ENCODE measurements around the gene ADORA2A.
A peak's percentile ranks its signal among the peaks of the same experiment; 100 is the strongest.

ADORA2A gene

DNA sequence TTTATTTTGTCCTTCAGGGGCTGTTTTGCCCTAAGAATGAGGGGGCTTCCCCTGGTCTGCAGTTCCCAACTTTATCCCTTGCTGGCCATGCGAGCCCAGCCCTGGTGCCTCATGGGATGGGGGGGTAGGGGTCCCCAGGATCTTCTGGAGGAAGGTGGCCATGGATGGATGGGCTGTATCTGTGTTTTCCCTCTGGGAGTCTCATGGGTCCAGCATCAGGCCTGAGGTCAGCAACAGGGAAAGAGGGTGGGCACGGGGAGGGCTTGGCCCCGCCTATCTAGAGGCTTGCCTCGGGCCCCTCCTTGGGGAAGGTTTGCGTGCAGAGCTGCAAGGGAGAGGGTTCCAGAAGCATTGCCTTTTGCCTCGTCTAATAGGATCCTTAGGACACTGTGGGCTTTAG lies 10.8 kb upstream of the ADORA2A start:
- TF ChIP-seq GABPA (IDR thresholded peaks at IDR 0.05; ENCODE audit: low read depth) (no peak), SPI1 (IDR thresholded peaks at IDR 0.05; ENCODE audit: borderline replicate concordance, low read depth) (no peak)
- TF ChIP-seq, protein P1, sequence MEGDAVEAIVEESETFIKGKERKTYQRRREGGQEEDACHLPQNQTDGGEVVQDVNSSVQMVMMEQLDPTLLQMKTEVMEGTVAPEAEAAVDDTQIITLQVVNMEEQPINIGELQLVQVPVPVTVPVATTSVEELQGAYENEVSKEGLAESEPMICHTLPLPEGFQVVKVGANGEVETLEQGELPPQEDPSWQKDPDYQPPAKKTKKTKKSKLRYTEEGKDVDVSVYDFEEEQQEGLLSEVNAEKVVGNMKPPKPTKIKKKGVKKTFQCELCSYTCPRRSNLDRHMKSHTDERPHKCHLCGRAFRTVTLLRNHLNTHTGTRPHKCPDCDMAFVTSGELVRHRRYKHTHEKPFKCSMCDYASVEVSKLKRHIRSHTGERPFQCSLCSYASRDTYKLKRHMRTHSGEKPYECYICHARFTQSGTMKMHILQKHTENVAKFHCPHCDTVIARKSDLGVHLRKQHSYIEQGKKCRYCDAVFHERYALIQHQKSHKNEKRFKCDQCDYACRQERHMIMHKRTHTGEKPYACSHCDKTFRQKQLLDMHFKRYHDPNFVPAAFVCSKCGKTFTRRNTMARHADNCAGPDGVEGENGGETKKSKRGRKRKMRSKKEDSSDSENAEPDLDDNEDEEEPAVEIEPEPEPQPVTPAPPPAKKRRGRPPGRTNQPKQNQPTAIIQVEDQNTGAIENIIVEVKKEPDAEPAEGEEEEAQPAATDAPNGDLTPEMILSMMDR (IDR thresholded peaks at IDR 0.05; ENCODE audit: insufficient read depth, low read length), result no peak
- TF ChIP-seq, protein P2, sequence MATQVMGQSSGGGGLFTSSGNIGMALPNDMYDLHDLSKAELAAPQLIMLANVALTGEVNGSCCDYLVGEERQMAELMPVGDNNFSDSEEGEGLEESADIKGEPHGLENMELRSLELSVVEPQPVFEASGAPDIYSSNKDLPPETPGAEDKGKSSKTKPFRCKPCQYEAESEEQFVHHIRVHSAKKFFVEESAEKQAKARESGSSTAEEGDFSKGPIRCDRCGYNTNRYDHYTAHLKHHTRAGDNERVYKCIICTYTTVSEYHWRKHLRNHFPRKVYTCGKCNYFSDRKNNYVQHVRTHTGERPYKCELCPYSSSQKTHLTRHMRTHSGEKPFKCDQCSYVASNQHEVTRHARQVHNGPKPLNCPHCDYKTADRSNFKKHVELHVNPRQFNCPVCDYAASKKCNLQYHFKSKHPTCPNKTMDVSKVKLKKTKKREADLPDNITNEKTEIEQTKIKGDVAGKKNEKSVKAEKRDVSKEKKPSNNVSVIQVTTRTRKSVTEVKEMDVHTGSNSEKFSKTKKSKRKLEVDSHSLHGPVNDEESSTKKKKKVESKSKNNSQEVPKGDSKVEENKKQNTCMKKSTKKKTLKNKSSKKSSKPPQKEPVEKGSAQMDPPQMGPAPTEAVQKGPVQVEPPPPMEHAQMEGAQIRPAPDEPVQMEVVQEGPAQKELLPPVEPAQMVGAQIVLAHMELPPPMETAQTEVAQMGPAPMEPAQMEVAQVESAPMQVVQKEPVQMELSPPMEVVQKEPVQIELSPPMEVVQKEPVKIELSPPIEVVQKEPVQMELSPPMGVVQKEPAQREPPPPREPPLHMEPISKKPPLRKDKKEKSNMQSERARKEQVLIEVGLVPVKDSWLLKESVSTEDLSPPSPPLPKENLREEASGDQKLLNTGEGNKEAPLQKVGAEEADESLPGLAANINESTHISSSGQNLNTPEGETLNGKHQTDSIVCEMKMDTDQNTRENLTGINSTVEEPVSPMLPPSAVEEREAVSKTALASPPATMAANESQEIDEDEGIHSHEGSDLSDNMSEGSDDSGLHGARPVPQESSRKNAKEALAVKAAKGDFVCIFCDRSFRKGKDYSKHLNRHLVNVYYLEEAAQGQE (IDR thresholded peaks at IDR 0.05; ENCODE audit: insufficient replicate concordance, low read depth), result no peak
- H3K27ac ChIP-seq (replicated peaks), result no peak overlapping the region
- no peak overlapping the region for H3K4me3 ChIP-seq (replicated peaks; ENCODE audit: insufficient read depth, low read length)
- H3K27me3 ChIP-seq (ENCODE audit: insufficient read depth, poor library complexity, severe bottlenecking), result no peaks in the 10 kb centered on the region
- no peak for DNase-seq (ENCODE audit: low read depth in 1 of 2, low spot score in 1 of 2)

DNA sequence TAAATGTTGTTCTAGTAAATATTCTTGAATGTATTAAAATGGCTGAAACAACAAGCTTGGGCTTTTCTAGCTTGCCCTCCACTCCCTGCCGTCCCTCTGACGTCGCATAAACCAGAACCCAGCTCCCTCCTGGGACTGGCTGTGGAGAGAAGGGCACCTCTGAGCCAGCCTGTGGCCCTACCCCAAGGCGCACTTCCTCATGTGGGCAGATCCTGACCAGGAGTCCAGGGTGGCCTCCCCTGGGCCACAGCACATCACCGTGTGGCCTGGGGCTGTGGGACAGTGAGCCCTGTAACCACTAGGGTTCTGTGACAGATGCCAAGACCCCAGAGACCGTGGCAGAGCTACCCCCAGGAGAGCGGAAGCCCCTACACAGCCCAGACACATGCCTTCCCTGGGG lies 10.2 kb upstream of the ADORA2A start:
- no peaks in the 10 kb centered on the region for H3K27me3 ChIP-seq (ENCODE audit: insufficient read depth, poor library complexity, severe bottlenecking)
- DNase-seq (ENCODE audit: low read depth in 1 of 2, low spot score in 1 of 2), result no peak
- peak; percentile 1; the same call in 1 of the 2 replicates for TF ChIP-seq SPI1 (IDR thresholded peaks at IDR 0.05; ENCODE audit: borderline replicate concordance, low read depth)
- TF ChIP-seq GABPA (IDR thresholded peaks at IDR 0.05; ENCODE audit: low read depth), result no peak
- TF ChIP-seq, protein P1 (IDR thresholded peaks at IDR 0.05; ENCODE audit: insufficient read depth, low read length), result no peak
- H3K27ac ChIP-seq (replicated peaks), result no peak overlapping the region
- no peak overlapping the region for H3K4me3 ChIP-seq (replicated peaks; ENCODE audit: insufficient read depth, low read length)

DNA sequence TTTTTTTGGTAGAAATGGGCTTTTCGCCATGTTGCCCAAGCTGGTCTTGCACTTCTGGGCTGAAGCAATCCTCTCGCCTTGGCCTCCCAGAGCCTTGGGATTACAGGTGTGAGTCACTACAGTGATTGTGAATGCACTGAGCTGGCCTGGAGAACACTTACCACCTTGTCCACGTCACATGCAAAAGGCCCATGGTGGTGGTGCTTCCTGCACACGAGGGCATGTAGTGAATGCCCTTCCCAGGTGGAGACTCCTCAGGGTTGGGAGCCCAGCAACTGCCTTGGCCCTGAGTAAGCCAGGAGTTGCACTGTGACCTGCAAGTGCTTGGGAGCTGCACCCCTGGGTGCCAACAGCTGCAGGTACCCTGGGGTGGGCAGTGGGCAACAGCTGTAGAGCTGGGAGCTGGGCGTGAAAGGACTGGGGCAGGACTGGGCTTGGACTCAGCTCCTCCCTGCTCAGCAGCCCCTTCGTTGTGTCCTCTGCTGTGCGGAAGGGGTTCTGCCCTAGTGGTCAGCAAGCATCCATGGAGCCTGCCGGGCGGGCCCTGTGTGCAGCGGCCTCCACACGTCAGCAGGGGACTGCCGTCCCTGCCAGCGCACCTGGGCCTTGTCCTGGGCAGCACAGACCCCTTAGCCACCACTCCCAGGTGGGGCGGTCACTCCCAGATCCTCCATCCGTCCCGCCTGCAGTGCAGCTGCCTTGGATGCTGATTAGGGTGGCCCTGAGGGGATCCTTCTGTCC lies 9.3 kb upstream of the ADORA2A start:
- peak in 1 of 2 experiments; percentile 39 for DNase-seq (ENCODE audit: low read depth in 1 of 2, low spot score in 1 of 2)
- Histone ChIP-seq H3K27me3 (ENCODE audit: insufficient read depth, poor library complexity, severe bottlenecking) (no peaks in the 10 kb centered on the region), H3K27ac (replicated peaks) (no peak overlapping the region), H3K4me3 (replicated peaks; ENCODE audit: insufficient read depth, low read length) (no peak overlapping the region)
- TF ChIP-seq, protein P1 (IDR thresholded peaks at IDR 0.05; ENCODE audit: insufficient read depth, low read length), result no peak
- TF ChIP-seq, protein P2 (IDR thresholded peaks at IDR 0.05; ENCODE audit: insufficient replicate concordance, low read depth), result no peak
- TF ChIP-seq POLR2AphosphoS5 (IDR thresholded peaks at IDR 0.05; ENCODE audit: low read depth), result 0 out of 2 replicates have a peak, but pooled peaks have one; percentile 6
- no peak for TF ChIP-seq SPI1 (IDR thresholded peaks at IDR 0.05; ENCODE audit: borderline replicate concordance, low read depth)
- TF ChIP-seq GABPA (IDR thresholded peaks at IDR 0.05; ENCODE audit: low read depth), result no peak

Measured in HL-60 (cell line).